H1 (cell line): ENCODE data around the gene CUX1. TPM values are rescaled to one million over a fixed set of nuclear protein-coding genes. Genes with fewer than 3 reads are reported as not detected.

ENCODE experiments used
- EGR1 ChIP-seq: IDR thresholded peaks from 2 replicates; pipeline ENCODE4 v1.6.1; 2011; ENCODE audit warnings: low read depth, low read length, borderline replicate concordance
- GTF2F1 ChIP-seq: IDR thresholded peaks from 2 replicates; pipeline ENCODE4 v1.6.1; 2012; ENCODE audit warnings: low read depth, low read length, improper control_type of control experiment, borderline replicate concordance
- NRF1 ChIP-seq: IDR thresholded peaks from 2 replicates; pipeline ENCODE4 v1.6.1; 2011; ENCODE audit warnings: mild to moderate bottlenecking, low read depth, low read length, improper control_type of control experiment
- RFX5 ChIP-seq: IDR thresholded peaks from 2 replicates; pipeline ENCODE4 v1.6.1; 2011; ENCODE audit warnings: low read depth, low read length, improper control_type of control experiment, borderline replicate concordance
- TEAD4 ChIP-seq: IDR thresholded peaks from 2 replicates; pipeline ENCODE4 v1.6.1; 2012; ENCODE audit warnings: low read depth, low read length, inconsistent platforms, mixed read lengths
- YY1 ChIP-seq: IDR thresholded peaks from 2 replicates; pipeline ENCODE4 v1.6.1; 2011; ENCODE audit warnings: low read depth, mild to moderate bottlenecking, low read length
- polyA plus RNA-seq, 7 experiments: library from polyadenylated mRNA; depleted of rRNA in 3 of 7; stranded (reverse) in 5 of 7; unstranded in 2 of 7; fragments of >200 nt in 5 of 7; fragments of 200-250 nt in 2 of 7; gene quantifications; 1 replicate in 5 of 7; 2 replicates in 1 of 7; 4 replicates in 1 of 7; pipeline versions ENCODE4 v1.2.1 to v1.2.3, GENCODE V29; 2011 to 2013; ENCODE audit warnings: missing spikeins in 2 of 7, mixed read lengths in 2 of 7
- total RNA-seq: library from RNA; stranded (reverse); fragmentation: NEBNext Ultra II Directional; extraction: Animal tissue kit (Norgen Biotek cat#: 25700); gene quantifications from 2 replicates; pipeline ENCODE4 v1.2.1, GENCODE V29; 2021
- TF ChIP-seq, protein P1 (sequence below): IDR thresholded peaks from 2 replicates; pipeline ENCODE4 v1.6.1; 2012; ENCODE audit warnings: inconsistent platforms

CUX1 gene
- total and polyA plus RNA-seq, 2 of the 8 experiments (the other 6 are each of a cell fraction or from before 2014, with no cell fraction given): 21.6 to 65.9 TPM

DNA sequence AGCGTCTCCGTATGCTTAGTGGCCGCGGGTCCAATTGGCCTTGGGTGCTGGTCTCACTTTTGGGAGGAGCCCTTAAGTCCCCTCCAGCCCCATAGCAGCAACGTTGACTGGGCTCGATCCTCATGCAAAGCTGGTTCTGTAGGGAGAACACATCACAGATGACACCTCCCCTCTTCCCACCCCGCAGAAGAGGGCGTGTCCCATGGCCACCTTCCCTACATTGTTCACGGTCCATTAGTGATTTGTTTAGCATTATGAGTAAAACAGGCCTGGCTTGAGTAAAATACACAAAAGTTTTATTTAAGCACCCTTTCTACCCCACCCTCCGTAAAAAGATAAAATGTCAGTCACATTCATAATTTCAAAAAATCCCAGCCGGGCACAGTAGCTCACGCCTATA, 380.2 kb downstream of the CUX1 start (continued):
- TF ChIP-seq, protein P1, sequence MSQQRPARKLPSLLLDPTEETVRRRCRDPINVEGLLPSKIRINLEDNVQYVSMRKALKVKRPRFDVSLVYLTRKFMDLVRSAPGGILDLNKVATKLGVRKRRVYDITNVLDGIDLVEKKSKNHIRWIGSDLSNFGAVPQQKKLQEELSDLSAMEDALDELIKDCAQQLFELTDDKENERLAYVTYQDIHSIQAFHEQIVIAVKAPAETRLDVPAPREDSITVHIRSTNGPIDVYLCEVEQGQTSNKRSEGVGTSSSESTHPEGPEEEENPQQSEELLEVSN: no peak
- no peak for TF ChIP-seq NRF1
- no peak for TF ChIP-seq TEAD4
- no peak for TF ChIP-seq RFX5
- no peak for TF ChIP-seq EGR1
- no peak for TF ChIP-seq YY1
- TF ChIP-seq GTF2F1: no peak
